ENCODE measurements around the gene ZC2HC1B.

DNA sequence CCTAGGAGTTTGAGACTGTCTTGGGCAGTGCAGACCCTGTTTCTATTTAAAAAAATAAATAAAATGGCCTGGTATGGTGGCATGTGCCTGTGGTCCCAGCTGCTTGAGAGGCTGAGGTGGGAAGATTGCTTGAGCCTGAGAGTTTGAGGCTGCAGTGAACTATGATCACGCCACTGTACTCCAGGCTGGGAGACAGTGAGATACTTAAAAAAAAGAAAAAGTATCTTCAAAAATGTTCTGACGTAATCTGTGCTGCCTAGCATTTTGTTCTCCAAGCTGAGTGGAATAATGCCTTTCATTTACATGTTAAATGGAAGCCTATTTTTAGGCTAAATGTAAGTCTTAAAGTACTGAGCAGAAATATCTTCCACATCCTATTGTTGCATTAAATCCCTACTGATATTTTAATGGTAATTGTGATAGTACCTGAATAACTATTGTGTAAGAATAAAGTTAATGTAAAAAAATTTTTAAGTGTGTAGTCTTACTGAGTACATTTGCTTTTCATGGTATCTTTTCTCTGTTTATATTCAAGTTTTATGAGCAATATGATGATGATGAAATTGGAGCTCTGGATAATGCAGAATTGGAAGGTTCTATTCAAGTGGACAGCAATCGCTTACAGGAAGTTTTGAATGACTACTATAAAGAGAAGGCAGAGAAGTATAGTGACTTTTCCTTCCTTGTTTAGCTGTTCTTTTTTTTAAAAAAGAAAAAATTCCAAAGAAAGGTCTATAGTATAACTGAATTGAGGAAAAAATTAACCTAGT, 4.2 kb upstream of the ZC2HC1B start:
- TF ChIP-seq CTCF (IDR thresholded peaks at IDR 0.05 in 8 of 11, conservative IDR thresholded peaks at IDR 0.05 in 3 of 11) (no peak), POLR2AphosphoS5 (IDR thresholded peaks at IDR 0.05) (no peak), POLR2A (IDR thresholded peaks at IDR 0.05) (no peak)

All from spleen (tissue), 7 donors.